GM19240 (cell line): ENCODE data around the gene TRMT11.
"Not testable (repeated sequence)": the region's sequence is repeated elsewhere in the genome, so short reads cannot be mapped to it uniquely, and the experiment has no call there.

Source experiments
- DNase-seq: peaks from one replicate; pipeline ENCODE4 v3.0.0; 2011; ENCODE audit warnings: low spot score; ENCODE audit not compliant: insufficient read length

Gene TRMT11

DNA sequence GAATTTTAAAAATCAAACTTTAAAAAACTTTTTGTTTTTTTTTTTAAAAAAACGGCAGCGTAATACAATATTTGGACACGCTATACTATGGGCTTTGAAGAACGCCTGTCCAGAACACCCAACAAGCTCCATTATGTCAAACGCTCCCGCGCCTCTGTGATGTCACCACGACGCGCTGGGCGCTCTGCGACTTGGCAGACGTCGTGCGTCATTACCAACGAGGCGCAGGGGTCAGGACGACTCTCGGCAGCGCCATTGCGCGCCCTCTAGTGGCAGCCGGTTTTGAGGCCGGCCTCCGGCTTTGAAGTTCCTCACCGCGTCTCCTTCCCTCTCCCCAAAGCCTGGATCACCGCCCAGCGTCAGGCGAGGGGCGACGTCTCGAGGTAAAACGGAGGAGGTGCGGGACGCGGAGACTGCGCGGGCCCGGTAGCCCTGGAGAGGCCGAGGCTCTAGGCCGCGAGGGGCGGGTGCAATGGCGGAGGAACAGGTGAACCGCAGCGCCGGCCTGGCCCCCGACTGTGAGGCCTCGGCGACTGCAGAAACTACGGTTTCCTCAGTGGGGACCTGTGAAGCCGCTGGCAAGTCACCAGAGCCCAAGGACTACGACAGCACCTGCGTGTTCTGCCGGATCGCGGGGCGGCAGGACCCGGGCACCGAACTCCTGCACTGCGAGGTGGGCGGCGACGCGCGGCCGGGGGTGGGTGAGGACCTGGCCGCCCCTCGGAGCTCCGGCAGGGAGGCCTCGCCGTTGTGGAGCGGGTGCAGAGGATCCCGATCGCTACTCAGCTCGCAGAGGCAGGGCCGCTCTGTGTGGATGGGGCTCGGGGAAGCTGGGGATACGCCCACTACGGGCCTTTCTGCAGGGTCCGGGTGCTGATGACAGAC, 29.6 kb upstream of the TRMT11 start, which contains the start of gene HINT3:
Gene HINT3 (plus strand): TSS at position 265 of the 885 bp plus-strand sequence. CDS start 208 bp downstream, at position 473.
- peak; percentile 88 for DNase-seq

DNA sequence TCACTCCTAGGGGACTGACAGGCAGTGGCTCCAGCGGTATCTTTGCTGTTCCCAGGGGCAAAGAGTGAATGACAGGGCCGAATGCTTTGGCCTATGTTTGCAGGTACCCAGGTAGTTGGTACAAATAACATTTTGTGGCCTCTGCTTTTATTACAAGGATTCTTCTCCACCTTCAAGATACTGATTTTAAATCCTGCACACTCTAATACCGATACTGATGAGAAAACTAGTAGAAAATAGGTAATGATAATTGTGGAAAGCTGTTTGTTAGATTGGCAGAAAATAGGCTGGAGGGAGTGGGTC, 29.0 kb upstream of the TRMT11 start:
- no peak for DNase-seq

DNA sequence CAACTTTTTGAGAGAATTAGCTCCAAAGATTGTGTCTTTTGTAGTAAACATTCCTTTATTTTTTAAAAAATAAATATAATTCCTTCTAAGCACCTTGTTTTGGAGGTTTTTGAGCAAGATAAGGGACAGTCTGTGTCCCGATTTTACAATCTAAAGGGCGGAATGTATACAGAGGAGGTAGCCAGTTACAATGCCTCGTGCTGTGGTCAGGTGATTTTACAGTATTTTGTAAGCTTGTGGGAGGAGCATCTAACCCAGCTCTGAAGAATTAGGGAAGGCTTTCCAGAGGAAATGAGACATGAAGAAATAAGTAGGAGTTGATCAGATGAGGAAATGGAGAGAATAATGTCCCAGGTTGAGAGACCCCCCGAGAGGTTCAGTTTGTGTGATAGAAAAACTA, 28.5 kb upstream of the TRMT11 start:
- DNase-seq = no peak

DNA sequence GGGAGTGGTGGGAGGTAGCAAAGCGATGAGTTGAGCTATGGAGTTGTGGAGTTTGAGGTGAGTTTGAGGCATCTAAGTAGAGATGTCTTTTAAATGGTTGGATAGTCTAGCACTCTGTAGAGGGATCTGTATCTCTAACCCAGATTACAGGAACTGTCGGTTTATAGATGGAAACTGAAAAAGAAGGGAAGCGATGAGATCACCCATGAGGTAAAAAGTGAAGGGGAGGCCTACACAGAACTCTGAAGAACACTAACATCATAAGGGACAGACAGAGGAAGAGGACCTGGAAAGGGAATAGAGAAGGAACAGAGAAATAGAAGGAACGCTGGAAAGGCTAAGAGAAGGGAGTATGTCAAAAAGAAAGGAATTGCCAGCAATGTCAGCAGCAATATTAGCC, 27.3 kb upstream of the TRMT11 start:
- DNase-seq = no peak

DNA sequence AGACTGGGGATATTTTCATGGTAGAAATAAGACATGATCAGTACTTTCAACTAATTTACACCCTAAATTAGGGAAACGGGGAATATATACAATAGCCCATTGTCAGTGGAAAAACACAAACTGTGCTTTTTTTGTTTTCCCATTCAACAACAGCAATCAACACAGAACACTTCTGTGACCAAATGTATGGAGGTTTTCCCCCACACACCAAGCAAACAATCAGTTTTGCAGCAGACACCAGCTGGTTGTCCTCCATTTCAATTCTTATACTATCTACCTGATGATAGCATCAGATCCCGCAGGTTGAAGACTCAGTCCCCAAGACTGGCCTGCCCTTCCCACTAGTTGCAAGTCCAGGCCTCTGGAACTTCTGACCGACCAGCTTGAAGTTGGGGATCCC, 25.2 kb upstream of the TRMT11 start:
- no peak for DNase-seq

DNA sequence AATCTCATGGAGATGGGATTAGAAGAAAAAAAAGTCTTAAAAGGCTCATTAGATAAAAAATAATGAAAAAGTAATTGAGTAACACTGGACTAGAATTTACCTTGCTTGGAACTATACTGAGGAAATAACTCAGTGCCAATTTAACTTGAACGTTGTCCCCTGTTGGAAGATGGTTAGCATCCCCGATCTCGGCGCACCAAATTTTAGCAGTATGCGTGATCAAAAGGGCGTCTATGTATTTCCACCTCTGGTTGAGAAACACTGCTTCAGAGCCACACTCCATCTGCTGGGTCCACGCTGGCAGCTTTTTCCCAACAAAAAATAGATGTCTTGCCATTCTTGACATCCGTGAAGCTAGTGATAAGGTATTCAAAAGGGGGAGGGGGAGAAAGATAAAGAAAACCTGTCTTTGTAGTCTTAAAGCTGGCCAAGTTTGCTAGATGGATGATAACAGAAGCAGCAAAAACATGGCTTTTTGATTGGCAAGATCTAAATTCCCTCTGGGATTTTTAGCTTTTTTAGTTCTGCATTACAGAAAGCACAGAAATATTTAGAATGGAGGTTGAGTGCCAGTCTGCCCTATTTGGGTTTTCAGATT, 23.3 kb upstream of the TRMT11 start:
- no peak for DNase-seq

DNA sequence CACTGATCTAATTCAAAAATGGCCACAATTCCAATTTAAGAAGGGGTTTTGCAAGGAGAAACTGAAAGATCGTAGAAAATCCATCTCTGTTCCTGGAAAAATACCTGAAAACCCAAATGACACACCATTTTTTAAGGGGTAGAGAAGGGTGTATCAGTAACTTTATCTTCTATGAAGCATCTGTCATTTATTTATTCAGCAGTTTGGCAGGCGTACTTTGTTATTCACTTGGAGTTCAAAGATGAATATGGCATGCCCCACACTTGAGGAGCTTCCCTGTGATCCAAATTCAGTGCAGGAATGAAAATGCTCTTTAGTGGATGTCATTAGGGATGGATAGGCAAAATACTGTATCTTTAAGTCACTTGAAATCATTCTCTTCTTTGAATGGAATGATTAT, 22.5 kb upstream of the TRMT11 start:
- no peak for DNase-seq

DNA sequence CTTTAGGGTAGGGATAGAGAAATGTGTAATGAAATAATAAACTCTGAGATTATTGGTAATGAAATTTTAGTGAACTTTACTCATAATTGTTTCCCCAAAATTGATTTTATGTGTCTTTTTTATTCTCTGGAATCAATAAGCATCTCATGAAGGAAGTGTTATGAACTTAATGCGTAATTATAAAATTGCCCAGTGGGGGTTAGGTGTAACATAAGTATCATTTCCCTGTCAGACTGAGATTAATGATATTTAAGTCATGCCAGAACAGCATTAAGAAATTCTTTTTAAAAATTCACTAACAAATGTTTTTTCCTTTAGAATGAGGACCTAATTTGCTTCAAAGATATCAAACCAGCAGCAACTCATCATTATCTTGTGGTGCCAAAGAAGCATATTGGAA, 19.8 kb upstream of the TRMT11 start:
- DNase-seq = no peak

DNA sequence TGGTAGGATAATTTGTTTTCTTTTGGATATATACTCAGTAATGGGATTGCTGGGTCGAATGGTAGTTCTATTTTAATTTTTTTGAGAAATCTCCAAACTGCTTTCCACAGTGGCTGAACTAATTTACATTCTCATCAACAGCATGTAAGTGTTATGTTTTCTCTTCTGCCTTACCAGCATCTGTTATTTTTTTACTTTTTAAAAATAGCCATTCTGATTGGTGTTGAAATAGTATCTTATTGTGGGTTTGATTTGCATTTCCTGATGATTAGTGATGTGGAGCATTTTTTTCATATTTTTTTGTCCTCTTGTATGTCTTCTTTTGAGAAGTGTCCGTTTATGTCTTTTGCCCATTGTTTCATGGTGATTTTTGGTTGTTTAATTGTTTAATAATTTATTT, 17.8 kb upstream of the TRMT11 start:
- DNase-seq = no peak

DNA sequence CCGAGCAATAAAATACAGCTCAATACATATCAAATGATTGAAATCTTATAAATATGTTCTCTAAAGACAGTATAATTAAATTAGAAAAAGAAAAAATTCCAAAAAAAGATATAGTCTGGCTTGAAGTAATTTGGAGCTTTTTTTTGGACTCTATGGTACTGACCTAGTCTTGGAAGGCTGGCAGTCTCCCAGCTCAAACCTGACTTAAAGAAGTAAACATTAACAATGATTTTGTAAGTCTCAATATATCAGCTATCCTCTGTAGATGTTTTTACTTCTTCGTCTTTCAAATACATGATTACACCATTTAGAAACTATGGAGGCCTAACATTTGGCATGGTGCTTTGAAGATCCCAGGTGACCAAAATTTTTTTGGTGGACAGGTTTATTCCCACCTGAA, 15.6 kb upstream of the TRMT11 start:
- DNase-seq = no peak

DNA sequence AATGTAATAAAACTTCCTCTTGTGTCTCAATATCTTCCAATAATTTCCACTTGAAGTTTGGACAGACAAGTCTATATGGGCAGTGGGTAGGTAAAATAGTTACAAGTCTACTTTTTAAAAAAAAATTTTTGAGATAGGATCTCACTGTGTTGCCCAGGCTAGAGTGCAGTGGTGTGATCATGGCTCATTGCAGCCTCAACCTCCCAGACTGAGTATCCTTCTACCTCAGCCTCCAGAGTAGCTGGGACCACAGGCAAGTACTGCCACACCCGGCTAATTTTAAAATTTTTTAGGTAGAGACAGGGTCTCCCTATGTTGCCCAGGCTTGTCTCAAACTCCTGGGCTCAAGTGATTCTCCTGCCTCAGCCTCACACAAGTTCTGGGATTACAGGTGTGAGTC, 13.9 kb upstream of the TRMT11 start:
- DNase-seq = not testable (repeated sequence)

DNA sequence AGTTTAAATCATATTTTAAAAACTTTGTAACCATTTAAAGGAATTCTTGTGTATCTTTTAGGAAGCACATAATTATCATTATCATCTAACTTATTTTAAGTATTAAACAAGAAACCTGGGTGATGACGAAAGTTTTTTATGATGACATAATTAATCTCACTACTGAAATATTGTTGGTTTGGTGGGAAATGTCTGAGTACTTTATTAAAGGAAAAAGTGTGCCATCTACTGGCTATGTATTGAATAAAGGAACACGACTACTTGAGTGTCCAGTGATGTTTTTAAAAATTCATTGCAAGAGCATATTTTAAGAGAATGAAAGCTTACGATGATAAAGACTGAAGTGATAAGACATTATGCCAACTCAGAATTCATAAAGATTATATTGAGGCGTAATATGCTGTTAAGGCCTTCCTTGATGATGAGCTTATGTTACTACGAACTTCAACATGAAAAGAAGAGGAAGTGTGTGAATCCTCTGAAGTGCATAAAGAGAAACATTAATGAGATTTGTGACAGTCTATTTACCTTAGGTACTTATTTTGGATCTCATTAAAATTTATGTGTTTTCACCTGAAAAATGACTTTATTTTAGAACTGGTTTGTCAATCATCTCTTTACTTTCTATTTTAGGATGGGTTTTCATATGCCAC, 12.0 kb upstream of the TRMT11 start:
- no peak for DNase-seq

DNA sequence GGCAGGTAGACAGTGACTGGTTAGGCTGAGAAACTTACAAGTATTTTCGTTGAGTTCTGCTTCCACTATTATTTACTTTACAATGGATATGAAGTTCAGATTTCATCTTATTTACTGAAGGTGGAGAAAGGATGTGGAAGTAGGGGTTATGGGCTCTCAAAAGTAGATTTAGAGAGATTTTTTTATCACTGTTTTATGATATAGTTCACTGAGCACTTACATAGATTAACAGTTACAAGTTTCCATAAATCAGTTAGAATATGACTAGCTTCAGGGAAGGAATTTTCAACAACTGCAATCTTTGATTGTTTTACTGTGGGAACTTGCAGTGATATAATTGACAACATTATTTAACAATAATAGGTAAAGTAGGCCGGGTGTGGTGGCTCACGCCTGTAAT, 7.2 kb upstream of the TRMT11 start:
- no peak for DNase-seq

DNA sequence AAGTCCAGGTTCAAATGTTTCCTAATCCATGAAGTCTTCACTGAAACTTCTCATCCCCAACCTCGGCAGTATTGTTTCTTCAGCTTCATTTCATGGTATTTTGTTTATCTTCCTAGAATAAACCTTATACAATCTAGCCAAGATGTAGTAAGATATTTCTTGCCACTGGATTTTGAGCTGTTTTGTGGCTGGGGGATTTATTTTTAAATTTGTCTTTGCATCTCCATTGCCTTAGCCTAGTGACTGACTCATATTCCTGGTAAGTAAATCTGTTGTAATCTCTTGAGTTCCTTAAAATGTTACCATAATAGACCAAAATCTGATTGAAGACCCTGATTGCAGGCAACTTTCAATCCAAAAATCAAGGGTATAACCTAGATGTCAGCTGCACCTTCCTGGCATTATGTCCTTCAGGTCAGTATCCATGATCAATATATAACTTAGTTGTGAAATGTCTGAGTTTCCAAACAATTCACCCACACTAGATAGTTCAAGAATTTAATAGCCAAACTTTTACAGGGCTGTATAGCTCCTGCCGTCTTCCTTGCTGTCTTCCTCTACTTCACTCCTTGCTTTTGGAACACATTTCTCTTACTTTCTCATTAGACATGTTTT, 4.7 kb upstream of the TRMT11 start:
- DNase-seq = no peak

DNA sequence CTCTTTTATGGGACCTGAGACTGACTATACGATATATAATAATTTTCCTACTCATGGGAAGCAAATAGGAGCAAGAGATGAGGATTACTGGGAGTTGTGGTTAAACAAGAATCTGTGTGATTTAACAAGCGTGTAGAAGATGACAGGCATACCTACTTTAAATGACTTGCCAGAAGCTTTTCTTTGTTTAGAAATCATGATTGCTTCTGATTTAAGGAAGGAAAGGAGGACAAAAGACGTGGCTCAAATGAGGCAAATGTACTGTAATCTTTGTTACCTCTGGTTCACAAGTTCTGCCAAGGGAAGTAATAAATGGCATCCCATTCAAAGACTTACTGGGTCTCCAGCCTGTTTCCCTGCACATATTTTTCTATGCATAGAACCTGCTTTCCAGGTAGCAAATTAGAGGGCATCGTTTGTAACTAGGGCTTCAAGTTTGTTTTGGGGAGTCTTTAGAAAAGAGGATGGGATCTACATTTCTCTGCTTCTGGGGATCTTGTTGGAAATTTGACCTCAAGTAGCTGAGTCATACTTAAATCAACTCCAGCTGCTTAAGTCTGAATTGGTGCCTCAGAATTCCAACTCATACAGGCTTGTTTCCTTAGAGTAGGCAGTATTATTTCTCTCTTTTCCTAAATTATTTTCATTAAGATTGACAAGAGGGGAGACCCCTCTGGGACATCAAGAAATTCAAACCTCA, 2.9 kb upstream of the TRMT11 start:
- DNase-seq = no peak

DNA sequence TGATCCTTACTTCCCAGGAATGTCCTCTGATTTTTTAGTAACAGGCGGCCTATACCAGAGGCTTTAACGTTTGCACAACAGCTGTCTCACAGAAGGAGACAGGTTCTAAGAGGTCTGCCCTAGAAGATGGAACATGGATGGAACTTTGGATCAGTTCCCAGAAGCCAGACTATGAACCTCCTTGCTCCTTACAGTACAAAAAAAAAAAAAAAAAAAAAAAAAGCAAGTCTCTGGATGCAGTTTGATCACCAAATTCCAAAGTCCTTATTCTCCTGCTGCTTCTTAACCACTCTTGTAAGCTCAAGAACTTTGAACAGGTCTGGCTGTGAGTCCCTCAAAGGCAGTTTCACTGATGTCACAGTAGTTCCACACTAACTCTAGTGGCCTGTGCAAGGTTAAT, 2.0 kb upstream of the TRMT11 start:
- no peak for DNase-seq

DNA sequence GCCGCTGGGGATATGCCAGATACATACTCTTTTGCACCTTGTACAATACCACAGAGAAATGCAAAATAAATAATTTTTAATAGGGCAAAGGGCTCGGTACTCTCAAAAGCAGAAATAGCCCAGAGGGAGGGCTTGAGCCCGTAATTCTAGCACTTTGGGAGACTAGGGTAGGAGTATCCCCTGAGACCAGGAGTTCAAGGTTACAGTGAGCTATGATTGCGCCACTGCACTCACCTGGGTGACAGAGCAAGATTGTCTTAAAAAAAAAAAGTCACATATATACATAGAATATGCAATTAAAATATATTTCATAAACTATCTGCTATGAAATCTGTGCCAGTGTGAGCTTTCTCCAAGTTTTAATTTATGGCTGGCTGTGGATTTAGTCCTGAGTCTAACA, 818 bp upstream of the TRMT11 start:
- DNase-seq = no peak

DNA sequence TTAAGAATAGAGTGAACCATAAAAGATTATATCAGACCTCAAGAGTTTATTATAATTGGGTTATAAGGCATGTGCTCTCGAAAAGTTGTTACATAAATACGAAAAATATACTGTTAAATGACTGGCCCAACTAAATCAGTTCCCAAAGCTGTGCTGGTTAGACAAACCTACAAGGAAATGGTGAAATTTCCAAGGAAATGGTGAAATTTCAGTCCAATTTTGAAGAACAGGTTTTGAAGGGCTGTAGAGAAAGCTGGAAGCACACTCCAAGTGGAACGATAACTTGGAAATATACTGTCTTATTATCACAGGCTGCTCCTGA, 400 bp upstream of the TRMT11 start:
- no peak for DNase-seq

DNA sequence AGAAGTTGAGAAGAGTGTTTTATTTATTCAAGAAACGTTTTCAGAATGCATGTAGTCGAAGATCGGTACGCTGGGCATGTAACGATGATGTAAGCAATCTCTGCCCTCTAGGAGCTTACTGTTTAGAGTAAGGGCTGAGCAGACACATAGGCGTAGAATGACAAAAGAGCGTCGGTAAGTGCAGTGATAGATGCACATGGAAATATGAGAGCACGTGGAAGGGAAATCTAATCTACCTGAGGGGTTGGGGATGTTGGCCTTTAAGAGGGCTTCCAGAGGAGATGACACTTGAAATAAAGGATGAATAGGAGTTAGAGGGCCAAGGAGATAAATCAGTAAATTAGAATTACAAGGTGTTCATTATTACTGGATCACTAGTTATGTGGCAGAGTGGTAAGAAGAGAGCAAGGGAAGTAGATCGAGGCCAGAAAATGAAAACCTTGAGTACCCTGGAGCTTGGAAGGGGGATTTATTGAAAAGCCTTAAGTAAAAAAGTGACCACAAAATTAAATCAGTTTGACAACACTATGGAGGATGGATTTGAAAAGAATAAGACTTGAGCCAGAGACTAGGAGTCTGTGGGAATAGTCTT, 782 bp downstream of the TRMT11 start:
- no peak for DNase-seq

DNA sequence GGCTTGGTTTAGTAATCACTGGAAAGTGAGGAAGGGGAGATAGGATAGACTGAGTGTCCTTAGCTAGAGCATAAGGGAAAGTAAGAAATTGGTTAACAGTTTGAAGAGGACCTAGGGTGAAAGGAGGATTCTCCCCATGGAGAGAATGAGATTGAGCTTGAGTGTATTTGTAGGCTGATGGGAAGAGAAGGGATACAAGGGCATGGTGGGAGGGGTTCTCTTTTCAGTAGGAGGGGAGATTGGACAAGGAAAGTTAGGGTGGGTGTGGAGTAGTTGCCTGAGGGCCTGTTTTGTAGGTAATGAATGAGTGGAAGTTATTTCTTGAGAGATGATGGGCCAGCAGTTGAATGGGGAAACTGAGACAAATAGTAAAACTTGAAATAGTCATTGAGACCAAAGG, 1.9 kb downstream of the TRMT11 start:
- DNase-seq = no peak

DNA sequence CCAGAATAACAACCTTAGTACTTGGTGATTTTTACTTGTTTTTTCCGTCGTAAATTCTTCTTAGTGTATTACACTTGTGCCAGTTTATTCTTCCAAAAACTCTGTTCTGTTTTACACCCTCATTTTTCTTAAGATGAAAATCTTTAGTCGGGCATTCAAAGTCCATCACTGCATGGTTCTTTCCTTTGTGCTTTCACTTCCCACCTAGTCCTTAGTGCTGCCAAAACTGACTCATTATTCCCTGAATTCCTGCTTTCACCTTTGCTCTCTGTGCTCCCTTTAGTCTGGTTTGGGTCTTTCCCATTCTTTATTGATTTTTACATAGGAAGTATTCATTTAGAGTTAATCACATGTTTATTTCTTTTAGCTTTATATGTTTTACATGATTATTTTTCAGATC, 3.3 kb downstream of the TRMT11 start:
- DNase-seq = no peak
